AG20443 (cell line): ENCODE data around the gene KRTAP10-7.
"Not testable (repeated sequence)": the region's sequence is repeated elsewhere in the genome, so short reads cannot be mapped to it uniquely, and the experiment has no call there.

Experiments used
- DNase-seq: peaks from one replicate; pipeline ENCODE4 v3.0.0; 2012; ENCODE audit warnings: low spot score, mixed read lengths

KRTAP10-7 gene

GRCh38 chr21:44590897-44591800 lies 9.2 kb upstream of the KRTAP10-7 start:
- DNase-seq = not testable (repeated sequence)

GRCh38 chr21:44591801-44592130 lies 8.6 kb upstream of the KRTAP10-7 start:
- not testable (repeated sequence) for DNase-seq

DNA sequence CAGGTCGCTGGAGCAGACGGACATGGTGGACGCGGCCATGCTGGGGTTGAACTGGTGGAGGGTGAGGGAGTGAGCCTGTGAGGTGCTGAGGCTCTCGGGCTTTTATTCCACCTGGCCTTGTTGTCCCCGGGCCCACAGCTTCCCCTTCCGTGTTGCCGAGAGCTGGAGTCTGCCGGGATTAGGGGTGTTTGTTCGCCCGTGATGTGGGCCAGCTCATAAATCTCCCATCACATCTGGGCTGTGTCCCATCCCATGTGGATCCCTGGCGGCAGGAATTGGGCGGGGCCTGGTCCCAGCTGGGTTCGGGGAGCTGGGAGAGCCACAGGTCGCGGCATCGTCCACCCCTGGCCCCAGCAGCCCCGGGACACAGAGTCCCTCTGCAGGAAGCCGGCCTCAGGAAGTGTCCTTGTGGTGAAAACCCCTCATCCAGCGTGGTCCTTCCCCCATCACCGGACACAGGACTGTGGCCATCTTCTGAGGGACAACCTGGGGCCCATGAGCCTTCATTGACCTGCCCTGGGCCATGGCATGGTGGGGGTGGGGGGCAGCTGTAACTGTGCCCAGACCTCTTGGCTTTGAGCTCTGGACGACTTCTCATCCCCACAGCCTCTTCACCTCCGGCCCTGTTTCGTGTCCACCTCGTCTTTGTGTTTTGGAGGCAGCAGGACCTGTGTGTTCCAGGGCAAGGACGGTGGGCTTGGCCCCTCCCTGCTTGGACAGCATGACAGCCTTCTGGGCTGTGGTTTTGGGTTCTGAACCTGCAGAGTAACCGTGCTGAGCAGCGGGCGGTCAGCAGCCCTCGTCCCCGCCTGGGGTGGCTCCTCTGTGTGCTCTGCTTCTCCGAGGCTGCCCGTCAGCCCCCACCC lies 7.7 kb upstream of the KRTAP10-7 start, which contains the start of gene KRTAP10-6:
Gene KRTAP10-6 (minus strand): TSS at position 60 of the 866 bp plus-strand sequence. CDS start 21 bp downstream, at position 39.
- no peak for DNase-seq

- no peak for DNase-seq
Measured at GRCh38 chr21:44593598-44594405, 6.6 kb upstream of the KRTAP10-7 start.

- no peak for DNase-seq
Measured at GRCh38 chr21:44594406-44594916, 5.9 kb upstream of the KRTAP10-7 start.

- DNase-seq = no peak
Measured at GRCh38 chr21:44595524-44595923, 4.9 kb upstream of the KRTAP10-7 start.

GRCh38 chr21:44596068-44596725 lies 4.2 kb upstream of the KRTAP10-7 start:
- no peak for DNase-seq

GRCh38 chr21:44598061-44598460 lies 2.3 kb upstream of the KRTAP10-7 start:
- no peak for DNase-seq

DNA sequence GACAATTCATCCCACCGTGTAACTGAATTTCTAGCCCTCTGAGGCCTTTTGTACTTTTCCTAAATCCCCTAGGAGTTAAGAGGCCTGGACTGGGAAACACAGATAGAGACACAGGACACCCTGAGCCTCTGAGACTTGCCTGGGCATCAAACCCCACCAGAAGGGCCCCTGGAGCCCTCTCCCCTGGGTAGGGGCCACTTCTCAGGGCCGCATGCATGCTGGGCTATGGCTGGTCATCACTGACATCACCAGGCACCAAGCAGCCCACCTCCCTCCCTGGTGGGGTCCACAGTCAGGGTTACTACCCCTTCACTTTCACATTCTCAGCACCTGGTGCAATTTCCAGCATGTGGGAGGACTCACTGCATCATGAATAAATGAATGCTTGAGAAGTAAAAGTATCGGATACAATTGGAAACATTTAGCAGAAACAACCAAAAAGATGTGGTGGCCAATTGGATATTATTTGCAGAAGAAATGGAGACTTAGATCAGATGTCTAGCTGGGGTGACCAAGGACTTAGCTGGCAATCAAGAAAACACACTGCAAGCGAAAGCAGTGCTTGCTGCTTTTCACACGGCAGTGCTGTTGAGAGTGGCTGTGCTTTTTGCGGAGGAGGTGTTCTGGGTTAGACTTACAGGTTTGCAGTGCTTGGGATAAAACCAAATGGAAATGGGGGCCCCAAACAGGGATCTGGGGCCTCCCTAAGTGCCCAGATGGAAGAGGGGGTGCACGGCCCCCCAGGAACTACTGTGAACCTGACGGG lies 950 bp upstream of the KRTAP10-7 start:
- no peak for DNase-seq

DNA sequence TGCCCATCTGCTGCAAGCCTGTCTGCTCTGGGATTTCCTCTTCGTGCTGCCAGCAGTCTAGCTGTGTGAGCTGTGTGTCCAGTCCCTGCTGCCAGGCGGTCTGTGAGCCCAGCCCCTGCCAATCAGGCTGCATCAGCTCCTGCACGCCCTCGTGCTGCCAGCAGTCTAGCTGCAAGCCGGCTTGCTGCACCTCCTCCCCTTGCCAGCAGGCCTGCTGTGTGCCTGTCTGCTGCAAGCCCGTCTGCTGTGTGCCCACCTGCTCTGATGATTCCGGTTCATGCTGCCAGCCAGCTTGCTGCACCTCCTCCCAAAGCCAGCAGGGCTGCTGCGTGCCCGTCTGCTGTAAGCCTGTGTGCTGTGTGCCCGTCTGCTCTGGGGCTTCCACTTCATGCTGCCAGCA lies 694 bp downstream of the KRTAP10-7 start:
- not testable (repeated sequence) for DNase-seq

GRCh38 chr21:44601596-44602462 lies 1.4 kb downstream of the KRTAP10-7 start:
- no peak for DNase-seq

- DNase-seq = no peak
Measured at GRCh38 chr21:44602463-44602850, 2.1 kb downstream of the KRTAP10-7 start.

DNA sequence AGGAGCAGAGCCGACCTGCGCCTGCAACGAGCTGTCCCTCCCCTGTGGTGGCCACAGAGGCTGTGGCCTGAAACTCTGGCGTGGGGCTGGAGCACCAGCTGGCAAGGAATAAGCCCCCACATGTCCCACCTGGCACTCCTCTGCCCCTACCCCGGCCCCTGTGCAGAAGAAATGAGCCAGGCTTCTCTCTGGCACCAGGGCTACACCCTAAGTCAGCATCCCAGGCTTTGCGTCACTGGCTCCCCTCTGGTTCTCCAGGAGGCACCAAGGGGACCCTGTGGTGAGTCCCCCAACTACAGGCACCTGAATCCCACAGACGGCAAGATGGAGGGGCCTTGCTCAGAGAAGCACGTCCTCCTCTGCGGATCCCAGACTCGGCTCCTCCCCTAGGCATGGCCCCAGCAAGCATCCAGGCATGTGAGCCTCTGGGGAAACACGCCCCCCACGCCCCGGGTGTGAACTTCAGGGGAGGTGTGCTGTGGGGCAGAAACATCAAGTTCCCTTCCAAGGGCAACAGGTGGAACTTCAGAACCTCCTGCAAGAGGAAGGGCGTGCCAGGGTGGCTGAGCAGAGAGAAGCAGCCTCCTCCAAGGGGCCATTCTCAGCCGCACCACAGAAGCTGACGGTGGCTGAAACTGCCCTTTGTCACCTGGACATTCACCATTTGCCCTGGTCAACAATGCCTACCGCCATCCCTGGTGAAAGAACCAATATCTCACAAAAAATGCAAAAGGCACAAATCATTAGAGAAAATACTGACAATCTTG lies 2.9 kb downstream of the KRTAP10-7 start:
- DNase-seq = no peak

DNA sequence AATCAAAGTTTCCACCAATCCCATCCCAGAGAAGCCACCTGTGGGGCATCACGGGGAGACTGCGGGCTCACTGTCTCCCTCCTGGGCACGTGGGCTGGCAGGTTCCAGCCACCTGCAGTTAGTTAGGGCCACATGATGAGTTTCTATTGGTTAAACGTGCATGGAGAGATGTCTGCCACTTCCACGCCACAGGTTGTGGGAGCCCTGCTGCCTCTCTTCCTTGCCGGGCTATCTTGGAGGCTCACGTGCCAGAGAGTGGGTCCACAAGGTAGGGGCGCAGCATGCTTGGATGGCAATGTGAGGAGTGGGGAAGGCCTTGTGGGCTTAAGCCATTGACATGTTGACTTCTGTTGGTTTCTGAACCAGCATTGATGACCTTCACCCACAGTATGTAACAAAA lies 3.5 kb downstream of the KRTAP10-7 start:
- DNase-seq = no peak

GRCh38 chr21:44606495-44606894 lies 6.1 kb downstream of the KRTAP10-7 start:
- no peak for DNase-seq

- no peak for DNase-seq
Measured at GRCh38 chr21:44609193-44609592, 8.8 kb downstream of the KRTAP10-7 start.

DNA sequence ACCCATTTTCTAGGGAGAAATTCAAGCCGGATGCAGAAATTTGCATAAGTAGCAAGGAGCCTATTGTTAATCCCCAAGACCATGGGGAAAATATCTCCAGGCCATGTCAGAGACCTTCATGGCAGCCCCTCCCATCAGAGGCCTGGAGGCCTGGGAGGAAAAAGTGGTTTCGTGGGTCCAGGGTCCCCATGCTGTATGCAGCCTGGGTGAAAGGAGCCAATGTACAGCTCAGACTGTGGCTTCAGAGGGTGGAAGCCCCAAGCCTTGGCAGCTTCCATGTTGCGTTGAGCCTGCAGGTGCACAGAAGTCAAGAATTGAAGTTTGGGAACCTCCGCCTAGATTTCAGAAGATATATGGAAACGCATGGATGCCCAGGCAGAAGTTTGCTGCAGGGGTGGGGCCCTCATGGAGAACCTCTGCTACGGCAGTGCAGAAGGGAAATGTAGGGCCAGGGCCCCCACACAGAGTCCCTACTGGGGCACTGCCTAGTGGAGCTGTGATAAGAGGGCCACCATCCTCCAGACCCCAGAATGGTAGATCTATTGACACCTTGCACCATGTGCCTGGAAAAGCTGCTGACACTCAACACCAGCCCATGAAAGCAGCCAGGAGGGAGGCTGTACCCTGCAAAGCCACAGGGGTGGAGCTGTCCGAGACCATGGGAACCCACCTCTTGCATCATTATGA lies 9.9 kb downstream of the KRTAP10-7 start:
- DNase-seq = not testable (repeated sequence)

DNA sequence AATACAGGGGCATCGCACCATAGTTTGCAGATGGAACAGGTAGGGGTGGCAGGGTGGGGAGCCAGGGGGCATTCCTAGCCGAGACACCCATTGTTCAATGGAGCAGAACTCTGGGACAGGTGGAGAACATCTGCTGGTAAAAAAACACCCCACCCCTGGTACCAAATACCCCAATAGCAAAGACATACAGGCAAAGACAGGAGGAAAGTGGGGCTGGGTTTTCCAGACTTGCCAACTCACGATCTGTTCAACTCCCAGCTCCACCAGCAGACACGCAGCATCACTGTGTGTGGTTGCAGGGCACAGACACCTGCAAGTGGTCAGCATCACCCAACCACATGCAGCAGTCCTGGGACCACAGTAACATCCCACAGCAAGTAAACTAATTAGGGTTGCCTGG lies 11.2 kb downstream of the KRTAP10-7 start:
- no peak for DNase-seq
